ENCODE data around the gene AOAH.

The AOAH gene

GRCh38 chr7:36526863-36527548, 197.3 kb downstream of the AOAH start:
- no peak overlapping the region for H3K9ac ChIP-seq (ENCODE audit: low read length in 2 of 2)
- H3K36me3 ChIP-seq (ENCODE audit: control insufficient read depth in 2 of 2, insufficient read depth in 2 of 2, low read length in 2 of 2) = no peaks in the 10 kb centered on the region
- no peaks in the 10 kb centered on the region for H3K4me1 ChIP-seq (ENCODE audit: control insufficient read depth, insufficient read depth, low read length)
- H3K4me3 ChIP-seq (ENCODE audit: low read length in 2 of 2) = no peak overlapping the region
- no peaks in the 10 kb centered on the region for H3K9me3 ChIP-seq (ENCODE audit: control insufficient read depth in 2 of 2, low read length in 2 of 2)
- no peaks in the 10 kb centered on the region for H3K27me3 ChIP-seq (ENCODE audit: control insufficient read depth in 1 of 2, insufficient read depth in 2 of 2, low read length in 2 of 2)
- H3K27ac ChIP-seq (ENCODE audit: low read length) = no peak overlapping the region

- Histone ChIP-seq H3K4me1 (ENCODE audit: control insufficient read depth, insufficient read depth, low read length) (no peaks in the 10 kb centered on the region), H3K27ac (ENCODE audit: low read length) (no peak overlapping the region), H3K9ac (ENCODE audit: low read length in 2 of 2) (no peak overlapping the region), H3K27me3 (ENCODE audit: control insufficient read depth in 1 of 2, insufficient read depth in 2 of 2, low read length in 2 of 2) (no peaks in the 10 kb centered on the region), H3K9me3 (ENCODE audit: control insufficient read depth in 2 of 2, low read length in 2 of 2) (no peaks in the 10 kb centered on the region), H3K36me3 (ENCODE audit: control insufficient read depth in 2 of 2, insufficient read depth in 2 of 2, low read length in 2 of 2) (no peaks in the 10 kb centered on the region), H3K4me3 (ENCODE audit: low read length in 2 of 2) (no peak overlapping the region)
Observed at GRCh38 chr7:36523371-36524101, 200.8 kb downstream of the AOAH start.

- Histone ChIP-seq H3K27ac (ENCODE audit: low read length) (no peak overlapping the region), H3K4me1 (ENCODE audit: control insufficient read depth, insufficient read depth, low read length) (no peaks in the 10 kb centered on the region), H3K9me3 (ENCODE audit: control insufficient read depth in 2 of 2, low read length in 2 of 2) (no peaks in the 10 kb centered on the region), H3K27me3 (ENCODE audit: control insufficient read depth in 1 of 2, insufficient read depth in 2 of 2, low read length in 2 of 2) (no peaks in the 10 kb centered on the region), H3K4me3 (ENCODE audit: low read length in 2 of 2) (no peak overlapping the region), H3K9ac (ENCODE audit: low read length in 2 of 2) (no peak overlapping the region), H3K36me3 (ENCODE audit: control insufficient read depth in 2 of 2, insufficient read depth in 2 of 2, low read length in 2 of 2) (no peaks in the 10 kb centered on the region)
Observed at GRCh38 chr7:36522453-36523007, 201.8 kb downstream of the AOAH start.

- Histone ChIP-seq H3K9me3 (ENCODE audit: control insufficient read depth in 2 of 2, low read length in 2 of 2) (no peaks in the 10 kb centered on the region), H3K4me3 (ENCODE audit: low read length in 2 of 2) (no peak overlapping the region), H3K27me3 (ENCODE audit: control insufficient read depth in 1 of 2, insufficient read depth in 2 of 2, low read length in 2 of 2) (no peaks in the 10 kb centered on the region), H3K36me3 (ENCODE audit: control insufficient read depth in 2 of 2, insufficient read depth in 2 of 2, low read length in 2 of 2) (no peaks in the 10 kb centered on the region), H3K4me1 (ENCODE audit: control insufficient read depth, insufficient read depth, low read length) (no peaks in the 10 kb centered on the region), H3K27ac (ENCODE audit: low read length) (no peak overlapping the region), H3K9ac (ENCODE audit: low read length in 2 of 2) (no peak overlapping the region)
Observed at GRCh38 chr7:36521911-36522310, 202.4 kb downstream of the AOAH start.

GRCh38 chr7:36521133-36521532, 203.2 kb downstream of the AOAH start:
- H3K27me3 ChIP-seq (ENCODE audit: control insufficient read depth in 1 of 2, insufficient read depth in 2 of 2, low read length in 2 of 2) = no peaks in the 10 kb centered on the region
- H3K4me3 ChIP-seq (ENCODE audit: low read length in 2 of 2) = no peak overlapping the region
- no peaks in the 10 kb centered on the region for H3K4me1 ChIP-seq (ENCODE audit: control insufficient read depth, insufficient read depth, low read length)
- no peak overlapping the region for H3K9ac ChIP-seq (ENCODE audit: low read length in 2 of 2)
- no peak overlapping the region for H3K27ac ChIP-seq (ENCODE audit: low read length)
- no peaks in the 10 kb centered on the region for H3K36me3 ChIP-seq (ENCODE audit: control insufficient read depth in 2 of 2, insufficient read depth in 2 of 2, low read length in 2 of 2)
- no peaks in the 10 kb centered on the region for H3K9me3 ChIP-seq (ENCODE audit: control insufficient read depth in 2 of 2, low read length in 2 of 2)

- no peaks in the 10 kb centered on the region for H3K36me3 ChIP-seq (ENCODE audit: control insufficient read depth in 2 of 2, insufficient read depth in 2 of 2, low read length in 2 of 2)
- no peaks in the 10 kb centered on the region for H3K4me1 ChIP-seq (ENCODE audit: control insufficient read depth, insufficient read depth, low read length)
- H3K27ac ChIP-seq (ENCODE audit: low read length) = no peak overlapping the region
- H3K9ac ChIP-seq (ENCODE audit: low read length in 2 of 2) = no peak overlapping the region
- H3K9me3 ChIP-seq (ENCODE audit: control insufficient read depth in 2 of 2, low read length in 2 of 2) = peaks cover 0 to 9% of the 10 kb centered on the region in 2 donors
- H3K4me3 ChIP-seq (ENCODE audit: low read length in 2 of 2) = no peak overlapping the region
- H3K27me3 ChIP-seq (ENCODE audit: control insufficient read depth in 1 of 2, insufficient read depth in 2 of 2, low read length in 2 of 2) = no peaks in the 10 kb centered on the region
Observed at GRCh38 chr7:36515847-36516246, 208.4 kb downstream of the AOAH start.

- H3K27ac ChIP-seq (ENCODE audit: low read length) = no peak overlapping the region
Observed at GRCh38 chr7:36514289-36515243, 209.7 kb downstream of the AOAH start.

GRCh38 chr7:36513393-36513792, 210.9 kb downstream of the AOAH start:
- H3K4me3 ChIP-seq (ENCODE audit: low read length in 2 of 2) = no peak overlapping the region
- H3K4me1 ChIP-seq (ENCODE audit: control insufficient read depth, insufficient read depth, low read length) = no peaks in the 10 kb centered on the region
- H3K27me3 ChIP-seq (ENCODE audit: control insufficient read depth in 1 of 2, insufficient read depth in 2 of 2, low read length in 2 of 2) = no peaks in the 10 kb centered on the region
- H3K27ac ChIP-seq (ENCODE audit: low read length) = no peak overlapping the region
- H3K9me3 ChIP-seq (ENCODE audit: control insufficient read depth in 2 of 2, low read length in 2 of 2) = peaks cover 0 to 9% of the 10 kb centered on the region in 2 donors
- H3K36me3 ChIP-seq (ENCODE audit: control insufficient read depth in 2 of 2, insufficient read depth in 2 of 2, low read length in 2 of 2) = no peaks in the 10 kb centered on the region
- no peak overlapping the region for H3K9ac ChIP-seq (ENCODE audit: low read length in 2 of 2)

More at GRCh38 chr7:36514289-36515243, 209.7 kb downstream of the AOAH start:
- no peak overlapping the region for H3K4me3 ChIP-seq (ENCODE audit: low read length in 2 of 2)
- H3K9ac ChIP-seq (ENCODE audit: low read length in 2 of 2) = no peak overlapping the region
- H3K36me3 ChIP-seq (ENCODE audit: control insufficient read depth in 2 of 2, insufficient read depth in 2 of 2, low read length in 2 of 2) = no peaks in the 10 kb centered on the region
- H3K9me3 ChIP-seq (ENCODE audit: control insufficient read depth in 2 of 2, low read length in 2 of 2) = peaks cover 0 to 9% of the 10 kb centered on the region in 2 donors
- no peaks in the 10 kb centered on the region for H3K27me3 ChIP-seq (ENCODE audit: control insufficient read depth in 1 of 2, insufficient read depth in 2 of 2, low read length in 2 of 2)
- H3K4me1 ChIP-seq (ENCODE audit: control insufficient read depth, insufficient read depth, low read length) = no peaks in the 10 kb centered on the region

GRCh38 chr7:36512616-36513015, 211.7 kb downstream of the AOAH start:
- Histone ChIP-seq H3K9ac (ENCODE audit: low read length in 2 of 2) (no peak overlapping the region), H3K27ac (ENCODE audit: low read length) (no peak overlapping the region), H3K4me3 (ENCODE audit: low read length in 2 of 2) (no peak overlapping the region), H3K27me3 (ENCODE audit: control insufficient read depth in 1 of 2, insufficient read depth in 2 of 2, low read length in 2 of 2) (no peaks in the 10 kb centered on the region), H3K36me3 (ENCODE audit: control insufficient read depth in 2 of 2, insufficient read depth in 2 of 2, low read length in 2 of 2) (no peaks in the 10 kb centered on the region), H3K4me1 (ENCODE audit: control insufficient read depth, insufficient read depth, low read length) (no peaks in the 10 kb centered on the region), H3K9me3 (ENCODE audit: control insufficient read depth in 2 of 2, low read length in 2 of 2) (peaks cover 0 to 9% of the 10 kb centered on the region in 2 donors)

- Histone ChIP-seq H3K4me1 (ENCODE audit: control insufficient read depth, insufficient read depth, low read length) (no peaks in the 10 kb centered on the region), H3K27me3 (ENCODE audit: control insufficient read depth in 1 of 2, insufficient read depth in 2 of 2, low read length in 2 of 2) (no peaks in the 10 kb centered on the region), H3K27ac (ENCODE audit: low read length) (no peak overlapping the region), H3K9ac (ENCODE audit: low read length in 2 of 2) (no peak overlapping the region), H3K9me3 (ENCODE audit: control insufficient read depth in 2 of 2, low read length in 2 of 2) (peaks cover 0 to 9% of the 10 kb centered on the region in 2 donors), H3K4me3 (ENCODE audit: low read length in 2 of 2) (no peak overlapping the region), H3K36me3 (ENCODE audit: control insufficient read depth in 2 of 2, insufficient read depth in 2 of 2, low read length in 2 of 2) (no peaks in the 10 kb centered on the region)
Observed at GRCh38 chr7:36509962-36510361, 214.3 kb downstream of the AOAH start.
